Ishikawa (cell line): ENCODE results near the gene TPM3.

ENCODE experiments used
- CEBPB ChIP-seq: IDR thresholded peaks from 2 replicates; pipeline ENCODE4 v1.6.1; 2012
- CREB1 ChIP-seq: IDR thresholded peaks from 2 replicates; pipeline ENCODE4 v1.6.1; 2012; ENCODE audit warnings: low read depth
- EGR1 ChIP-seq: IDR thresholded peaks from 2 replicates; pipeline ENCODE4 v1.6.1; 2012
- EP300 ChIP-seq: IDR thresholded peaks from 2 replicates; pipeline ENCODE4 v1.6.1; 2012; ENCODE audit warnings: borderline replicate concordance
- FOXM1 ChIP-seq: IDR thresholded peaks from 2 replicates; pipeline ENCODE4 v1.6.1; 2012; ENCODE audit warnings: low read depth, borderline replicate concordance
- NFIC ChIP-seq: IDR thresholded peaks from 2 replicates; pipeline ENCODE4 v1.6.1; 2012
- RAD21 ChIP-seq: IDR thresholded peaks from 2 replicates; pipeline ENCODE4 v1.6.1; 2012; ENCODE audit warnings: low read depth
- TAF1 ChIP-seq: IDR thresholded peaks from 2 replicates; pipeline ENCODE4 v1.6.1; 2012; ENCODE audit warnings: low read depth, mild to moderate bottlenecking
- TCF12 ChIP-seq: IDR thresholded peaks from 2 replicates; pipeline ENCODE4 v1.6.1; 2012; ENCODE audit warnings: low read depth
- TEAD4 ChIP-seq: IDR thresholded peaks from 2 replicates; pipeline ENCODE4 v1.6.1; 2012
- USF1 ChIP-seq: IDR thresholded peaks from 2 replicates; pipeline ENCODE4 v1.6.1; 2012
- YY1 ChIP-seq: IDR thresholded peaks from 2 replicates; pipeline ENCODE4 v1.6.1; 2012; ENCODE audit warnings: low read depth
- ZBTB7A ChIP-seq: IDR thresholded peaks from 2 replicates; pipeline ENCODE4 v1.6.1; 2012; ENCODE audit warnings: low read depth
- TF ChIP-seq, protein P1 (sequence below): IDR thresholded peaks from 2 replicates; pipeline ENCODE4 v1.6.1; 2012; ENCODE audit warnings: low read depth, mild to moderate bottlenecking
- TF ChIP-seq, protein P2 (sequence below): IDR thresholded peaks from 2 replicates; pipeline ENCODE4 v1.6.1; 2012

Gene TPM3

DNA sequence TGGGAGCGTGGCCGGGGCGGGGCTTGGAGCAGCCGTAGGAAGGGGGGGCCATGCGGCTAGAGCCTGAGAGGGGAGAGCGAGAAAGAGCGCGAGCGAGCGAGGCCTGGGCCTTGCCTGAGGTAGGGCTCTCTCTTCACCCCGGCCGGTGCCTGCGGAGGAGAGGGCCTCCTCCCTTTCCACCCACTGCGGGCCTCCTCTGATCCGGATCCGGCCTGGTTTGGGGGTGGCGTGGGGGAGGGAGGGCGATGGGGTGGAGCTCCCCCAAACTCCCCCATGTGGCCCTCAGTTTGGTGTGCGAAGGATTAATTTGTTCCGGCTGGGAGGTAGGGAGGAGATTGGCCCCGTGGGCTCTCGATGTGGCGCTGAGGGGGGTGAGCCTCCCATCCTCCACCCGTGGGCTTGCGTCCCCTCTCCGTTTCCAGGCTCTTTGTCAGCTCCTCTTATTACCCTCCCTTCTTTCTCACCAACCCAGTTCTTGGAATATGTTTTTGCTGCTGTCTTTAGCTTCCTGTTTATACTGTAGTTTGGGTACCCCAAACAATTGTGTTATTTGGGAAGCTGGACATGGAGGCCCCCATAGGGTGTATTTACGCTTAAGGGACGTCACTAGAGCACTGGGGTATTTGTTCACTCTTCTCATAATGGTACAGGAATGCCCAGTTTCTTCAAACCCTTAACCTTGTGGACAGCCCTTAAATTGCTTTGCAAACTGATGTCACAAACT, 29.5 kb upstream of the TPM3 start:
- TF ChIP-seq ZBTB7A = no peak
- no peak for TF ChIP-seq NFIC
- TF ChIP-seq, protein P1, sequence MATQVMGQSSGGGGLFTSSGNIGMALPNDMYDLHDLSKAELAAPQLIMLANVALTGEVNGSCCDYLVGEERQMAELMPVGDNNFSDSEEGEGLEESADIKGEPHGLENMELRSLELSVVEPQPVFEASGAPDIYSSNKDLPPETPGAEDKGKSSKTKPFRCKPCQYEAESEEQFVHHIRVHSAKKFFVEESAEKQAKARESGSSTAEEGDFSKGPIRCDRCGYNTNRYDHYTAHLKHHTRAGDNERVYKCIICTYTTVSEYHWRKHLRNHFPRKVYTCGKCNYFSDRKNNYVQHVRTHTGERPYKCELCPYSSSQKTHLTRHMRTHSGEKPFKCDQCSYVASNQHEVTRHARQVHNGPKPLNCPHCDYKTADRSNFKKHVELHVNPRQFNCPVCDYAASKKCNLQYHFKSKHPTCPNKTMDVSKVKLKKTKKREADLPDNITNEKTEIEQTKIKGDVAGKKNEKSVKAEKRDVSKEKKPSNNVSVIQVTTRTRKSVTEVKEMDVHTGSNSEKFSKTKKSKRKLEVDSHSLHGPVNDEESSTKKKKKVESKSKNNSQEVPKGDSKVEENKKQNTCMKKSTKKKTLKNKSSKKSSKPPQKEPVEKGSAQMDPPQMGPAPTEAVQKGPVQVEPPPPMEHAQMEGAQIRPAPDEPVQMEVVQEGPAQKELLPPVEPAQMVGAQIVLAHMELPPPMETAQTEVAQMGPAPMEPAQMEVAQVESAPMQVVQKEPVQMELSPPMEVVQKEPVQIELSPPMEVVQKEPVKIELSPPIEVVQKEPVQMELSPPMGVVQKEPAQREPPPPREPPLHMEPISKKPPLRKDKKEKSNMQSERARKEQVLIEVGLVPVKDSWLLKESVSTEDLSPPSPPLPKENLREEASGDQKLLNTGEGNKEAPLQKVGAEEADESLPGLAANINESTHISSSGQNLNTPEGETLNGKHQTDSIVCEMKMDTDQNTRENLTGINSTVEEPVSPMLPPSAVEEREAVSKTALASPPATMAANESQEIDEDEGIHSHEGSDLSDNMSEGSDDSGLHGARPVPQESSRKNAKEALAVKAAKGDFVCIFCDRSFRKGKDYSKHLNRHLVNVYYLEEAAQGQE = no peak
- TF ChIP-seq CEBPB = no peak
- TF ChIP-seq EGR1 = no peak
- TF ChIP-seq, protein P2, sequence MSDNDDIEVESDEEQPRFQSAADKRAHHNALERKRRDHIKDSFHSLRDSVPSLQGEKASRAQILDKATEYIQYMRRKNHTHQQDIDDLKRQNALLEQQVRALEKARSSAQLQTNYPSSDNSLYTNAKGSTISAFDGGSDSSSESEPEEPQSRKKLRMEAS = peak; percentile 14; the same call in 1 of the 2 replicates
- TF ChIP-seq TAF1 = no peak
- no peak for TF ChIP-seq RAD21
- TF ChIP-seq YY1 = peak; percentile 15; the same call in 1 of the 2 replicates

- no peak for TF ChIP-seq TAF1
- TF ChIP-seq, protein P2 = no peak
- no peak for TF ChIP-seq CEBPB
- TF ChIP-seq, protein P1 = no peak
- no peak for TF ChIP-seq FOXM1
- TF ChIP-seq TCF12 = no peak
- no peak for TF ChIP-seq USF1
- no peak for TF ChIP-seq EGR1
- TF ChIP-seq NFIC = no peak
- TF ChIP-seq RAD21 = no peak
- TF ChIP-seq CREB1 = no peak
- no peak for TF ChIP-seq EP300
- no peak for TF ChIP-seq TEAD4
- TF ChIP-seq ZBTB7A = no peak
- no peak for TF ChIP-seq YY1
Observed at GRCh38 chr1:154220970-154221277, 29.0 kb upstream of the TPM3 start.

GRCh38 chr1:154220071-154220969, 28.4 kb upstream of the TPM3 start, which contains the start of gene UBAP2L:
TSS of gene UBAP2L (plus strand) at chr1:154220955. CDS start at chr1:154225124, 4,169 bp downstream.
- TF ChIP-seq FOXM1 = peak; percentile 40; the same call in 1 of the 2 replicates
- TF ChIP-seq CREB1 = peak; percentile 69; the same call in 1 of the 2 replicates
- peak; percentile 92 for TF ChIP-seq TAF1
- no peak for TF ChIP-seq EP300
- peak; percentile 94 for TF ChIP-seq USF1
- TF ChIP-seq EGR1 = peak; percentile 9; the same call in 1 of the 2 replicates
- TF ChIP-seq, protein P2 = peak; percentile 99
- no peak; the same call in 1 of the 2 replicates for TF ChIP-seq TEAD4
- TF ChIP-seq NFIC = no peak
- peak; percentile 95 for TF ChIP-seq YY1
- TF ChIP-seq RAD21 = no peak
- peak; percentile 54; the same call in 1 of the 2 replicates for TF ChIP-seq TCF12
- 0 out of 2 replicates have a peak, but pooled peaks have one; percentile 47 for TF ChIP-seq ZBTB7A
- TF ChIP-seq, protein P1 = no peak
- no peak; the same call in 1 of the 2 replicates for TF ChIP-seq CEBPB
